GM21723 (cell line): Measurements from ENCODE around the gene GORAB.

Experiments used
- ATAC-seq: cut with Tn5 transposase; IDR thresholded peaks from one replicate; pipeline ENCODE4 v1.9.1; 2021; ENCODE audit warnings: mild to moderate bottlenecking, moderate library complexity; ENCODE audit not compliant: unreplicated experiment

Gene GORAB

GRCh38 chr1:170531758-170532657, at the start of gene GORAB:
Gene GORAB, plus strand, starts transcription at chr1:170532166. Its CDS starts 58 bp downstream, at chr1:170532224.
- peak; percentile 98 for ATAC-seq

GRCh38 chr1:170483051-170483450, 48.9 kb upstream of the GORAB start:
- no peak for ATAC-seq

GRCh38 chr1:170487503-170487902, 44.5 kb upstream of the GORAB start:
- no peak for ATAC-seq

GRCh38 chr1:170491291-170491690, 40.7 kb upstream of the GORAB start:
- ATAC-seq, result no peak

GRCh38 chr1:170494369-170494768, 37.6 kb upstream of the GORAB start:
- ATAC-seq, result no peak

GRCh38 chr1:170495006-170495405, 37.0 kb upstream of the GORAB start:
- no peak for ATAC-seq

- ATAC-seq, result no peak
Measured at GRCh38 chr1:170498876-170499275, 33.1 kb upstream of the GORAB start.

- no peak for ATAC-seq
Measured at GRCh38 chr1:170503665-170504064, 28.3 kb upstream of the GORAB start.

GRCh38 chr1:170510163-170510562, 21.8 kb upstream of the GORAB start:
- ATAC-seq, result no peak

- no peak for ATAC-seq
Measured at GRCh38 chr1:170511038-170511437, 20.9 kb upstream of the GORAB start.

GRCh38 chr1:170513138-170513537, 18.8 kb upstream of the GORAB start:
- no peak for ATAC-seq

- no peak for ATAC-seq
Measured at GRCh38 chr1:170518185-170518834, 13.7 kb upstream of the GORAB start.

GRCh38 chr1:170518965-170519364, 13.0 kb upstream of the GORAB start:
- ATAC-seq, result no peak

GRCh38 chr1:170520601-170521000, 11.4 kb upstream of the GORAB start:
- no peak for ATAC-seq

GRCh38 chr1:170521818-170522217, 10.1 kb upstream of the GORAB start:
- no peak for ATAC-seq

GRCh38 chr1:170530972-170531757, 801 bp upstream of the GORAB start:
- peak; percentile 2 for ATAC-seq

GRCh38 chr1:170533298-170533697, 1.3 kb downstream of the GORAB start:
- ATAC-seq, result no peak

- ATAC-seq, result no peak
Measured at GRCh38 chr1:170534626-170535147, 2.7 kb downstream of the GORAB start.

- no peak for ATAC-seq
Measured at GRCh38 chr1:170535418-170535817, 3.5 kb downstream of the GORAB start.

GRCh38 chr1:170536924-170537551, 5.1 kb downstream of the GORAB start:
- no peak for ATAC-seq
